HG02938 (cell line): ENCODE results near the gene PGLYRP1.

Source experiments
- ATAC-seq: cut with Tn5 transposase; IDR thresholded peaks from one replicate; pipeline ENCODE4 v1.9.1; 2021; ENCODE audit warnings: mild to moderate bottlenecking, moderate library complexity; ENCODE audit not compliant: unreplicated experiment

The PGLYRP1 gene

DNA sequence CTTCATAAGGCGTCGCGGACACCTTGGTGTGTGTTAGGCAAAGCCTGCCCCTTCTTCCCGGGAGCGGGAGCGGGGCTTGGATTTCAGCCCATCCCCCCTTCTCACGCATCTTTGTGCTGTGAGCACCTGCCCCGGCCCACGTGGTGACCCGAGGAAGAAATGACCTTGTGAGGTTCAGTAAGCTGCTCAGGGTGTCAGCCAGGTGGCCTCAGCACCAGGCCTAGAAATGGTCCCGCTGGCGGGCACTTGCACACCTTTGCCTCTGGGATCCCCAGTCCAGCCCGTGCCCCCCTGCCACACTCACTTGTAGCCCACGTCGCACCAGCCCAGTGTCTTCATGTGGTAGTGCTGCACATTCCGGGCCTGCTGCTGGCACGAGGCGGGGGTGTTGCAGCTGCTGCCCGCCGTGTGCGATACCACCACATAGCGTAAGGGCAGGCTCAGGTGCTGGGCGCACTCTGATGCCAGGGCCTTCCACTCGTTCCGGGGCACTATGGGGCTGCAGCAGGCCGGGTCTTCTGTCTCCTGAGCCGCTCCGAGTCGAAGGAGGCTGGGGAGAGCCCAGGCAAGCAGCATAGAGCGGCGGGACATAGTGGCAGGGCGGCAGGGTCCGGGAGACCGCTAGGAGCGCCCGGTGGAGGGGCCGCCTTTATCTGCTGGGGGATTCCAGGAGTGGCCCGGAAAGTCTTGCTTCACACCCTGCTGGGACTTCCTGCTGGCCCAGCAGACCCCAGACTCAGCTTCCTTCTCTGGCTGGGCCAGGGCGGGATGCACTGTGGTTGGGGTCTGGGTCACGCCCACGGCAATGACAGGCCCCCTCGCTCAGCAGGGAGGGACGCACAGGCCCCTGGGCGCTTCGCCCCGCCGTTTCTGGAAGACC is at the start of gene PGLYRP1:
PGLYRP1 (minus strand) TSS at position 623 of the 880 bp plus-strand sequence; CDS start at position 591, 32 bp downstream.
- ATAC-seq: no peak

DNA sequence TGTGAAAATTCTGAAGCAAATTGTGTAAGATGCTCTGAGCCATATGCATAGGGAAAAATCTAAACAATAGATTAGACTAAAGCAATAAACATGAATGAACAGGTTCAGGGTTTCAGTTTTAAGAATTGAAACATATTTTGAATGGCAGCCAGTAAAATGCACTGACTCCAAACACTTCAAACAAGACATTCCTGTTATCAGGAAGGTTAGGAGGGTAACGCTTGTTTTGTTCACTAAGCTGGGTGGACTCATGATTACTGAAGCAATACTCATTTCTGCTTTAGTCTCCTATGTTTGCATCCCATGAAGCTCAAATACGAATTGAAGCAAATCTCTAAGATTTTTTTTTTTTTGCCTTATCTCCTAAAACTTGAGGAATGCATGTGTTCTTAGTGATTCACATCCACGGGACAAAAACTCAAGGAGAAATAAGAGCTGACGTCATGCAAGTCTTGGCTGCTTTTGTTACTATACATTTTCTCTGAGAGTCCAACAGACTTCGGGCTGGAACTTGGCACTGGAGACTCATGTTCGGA is 47.0 kb upstream of the PGLYRP1 start:
- ATAC-seq: no peak

GRCh38 chr19:46068345-46069258 is 45.7 kb upstream of the PGLYRP1 start:
- ATAC-seq: no peak

DNA sequence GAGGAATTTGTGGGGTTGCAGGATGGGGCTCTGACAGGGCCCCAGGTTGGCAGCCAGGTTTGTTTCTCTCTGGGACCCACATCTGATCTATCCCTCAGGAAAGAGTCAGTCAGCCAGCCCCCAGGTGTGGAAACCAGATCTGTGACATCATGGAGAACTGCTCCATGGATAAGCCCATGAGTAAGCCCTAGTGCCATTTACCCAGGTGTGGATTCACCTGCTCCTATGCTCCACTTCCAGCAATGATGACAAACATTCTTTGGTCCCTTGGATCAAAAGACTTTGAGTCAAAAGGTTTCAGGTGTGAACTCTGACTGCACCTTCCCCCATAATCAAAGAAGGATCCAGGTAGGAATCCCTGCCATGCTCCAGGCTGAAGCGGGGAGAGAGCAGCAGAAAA is 44.8 kb upstream of the PGLYRP1 start:
- no peak for ATAC-seq

- no peak for ATAC-seq
These were observed 43.6 kb upstream of the PGLYRP1 start for GRCh38 chr19:46066471-46066870.

DNA sequence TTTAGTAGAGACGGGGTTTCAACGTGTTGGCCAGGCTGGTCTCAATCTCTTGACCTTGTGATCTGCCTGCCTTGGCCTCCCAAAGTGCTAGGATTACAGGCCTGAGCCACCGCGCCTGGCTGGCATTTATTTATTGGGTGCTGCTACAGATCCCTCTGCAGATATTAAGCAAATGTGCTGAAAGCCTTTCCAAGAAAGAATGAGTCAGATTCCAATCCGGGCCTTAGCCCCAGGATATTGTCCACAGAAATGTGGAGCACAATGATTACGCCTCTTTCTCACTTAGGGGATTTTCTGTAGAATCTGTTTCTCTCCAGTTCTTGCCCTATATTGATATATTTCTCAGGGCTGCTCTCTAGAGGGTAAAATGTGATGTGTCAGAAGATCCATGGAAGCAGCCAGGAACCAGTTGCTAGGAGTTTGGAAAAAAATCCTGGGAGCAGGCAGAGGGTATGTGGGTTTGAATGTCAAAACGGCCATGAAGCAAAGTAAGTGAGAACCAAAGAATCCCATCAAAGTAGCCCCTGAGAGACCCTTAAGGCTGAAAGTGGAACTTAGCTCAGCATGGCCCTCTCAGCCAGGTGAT is 42.7 kb upstream of the PGLYRP1 start:
- no peak for ATAC-seq

GRCh38 chr19:46063201-46063600 is 40.3 kb upstream of the PGLYRP1 start:
- no peak for ATAC-seq

DNA sequence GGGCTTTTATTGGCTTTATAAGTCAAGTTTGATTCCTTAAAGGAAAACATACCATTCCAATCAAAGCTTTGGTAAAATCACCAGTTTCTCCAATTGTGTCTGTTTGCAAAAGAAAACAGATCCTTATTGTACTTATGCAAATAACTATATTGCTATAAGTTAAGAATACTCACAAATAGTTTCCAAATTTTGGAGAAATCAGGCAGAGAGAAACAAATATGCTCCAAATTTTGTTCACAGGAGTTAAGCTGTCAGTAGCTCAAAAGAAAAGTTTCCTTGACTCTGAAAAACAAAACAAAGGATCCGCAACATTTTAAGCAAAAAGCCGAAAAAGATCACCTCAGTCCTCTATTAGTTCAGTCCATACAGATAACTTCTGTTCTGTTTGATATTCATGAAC is 37.2 kb upstream of the PGLYRP1 start:
- ATAC-seq: no peak

- ATAC-seq: no peak
These were observed 35.9 kb upstream of the PGLYRP1 start for GRCh38 chr19:46058778-46059177.

GRCh38 chr19:46056536-46056935 is 33.7 kb upstream of the PGLYRP1 start:
- ATAC-seq: no peak

GRCh38 chr19:46052896-46053295 is 30.0 kb upstream of the PGLYRP1 start:
- ATAC-seq: no peak

DNA sequence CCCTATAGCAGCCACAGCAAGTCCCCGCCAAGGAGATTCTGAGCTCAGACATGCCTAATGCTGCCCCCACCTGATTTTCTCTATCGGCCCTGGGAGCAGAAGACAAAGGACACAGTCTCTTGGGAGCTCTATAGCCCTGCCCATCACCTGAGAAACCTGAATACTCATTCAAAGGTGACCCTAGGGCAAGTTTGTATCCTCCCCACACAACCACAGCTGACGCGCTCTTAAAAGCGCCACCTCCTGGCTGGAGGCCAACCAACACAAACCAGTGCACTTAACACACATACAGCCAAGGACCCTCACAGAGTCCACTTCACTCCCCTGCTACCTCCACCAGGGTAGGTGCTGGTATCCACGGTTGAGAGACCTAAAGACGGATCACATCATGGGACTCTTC is 26.7 kb upstream of the PGLYRP1 start:
- ATAC-seq: no peak

- no peak for ATAC-seq
These were observed 20.7 kb upstream of the PGLYRP1 start for GRCh38 chr19:46043519-46043918.

- no peak for ATAC-seq
These were observed 19.5 kb upstream of the PGLYRP1 start for GRCh38 chr19:46042252-46042883.

DNA sequence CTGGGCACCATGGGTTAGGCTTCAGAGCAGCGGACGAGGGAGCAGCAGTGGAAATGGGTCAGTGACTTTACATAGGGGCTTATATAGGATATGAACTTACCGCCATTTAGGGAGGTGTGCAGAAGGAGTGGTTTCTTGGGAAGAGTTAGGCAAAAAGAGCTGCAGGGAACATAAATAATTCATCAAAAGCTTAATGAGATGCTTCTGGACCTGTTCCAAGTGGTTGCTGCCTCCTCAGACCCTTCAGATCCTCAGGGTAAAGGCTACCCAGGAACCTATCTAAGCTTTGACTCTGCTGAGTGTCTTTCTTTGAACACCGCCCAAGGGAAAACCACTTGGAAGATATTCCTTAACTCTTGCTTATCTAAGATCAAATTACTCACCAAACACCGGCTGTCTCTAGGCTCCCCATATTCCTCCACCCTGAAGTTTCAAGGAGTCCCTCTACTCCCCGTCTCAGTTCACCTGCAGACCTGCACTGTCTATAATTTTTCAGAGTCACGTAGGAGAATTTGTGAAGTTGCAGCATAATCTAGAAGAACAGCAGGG is 18.2 kb upstream of the PGLYRP1 start, which contains the start of gene IGFL4:
IGFL4 (minus strand) TSS at position 51 of the 549 bp plus-strand sequence; CDS start at position 11, 40 bp downstream.
- ATAC-seq: no peak

- no peak for ATAC-seq
These were observed 17.3 kb upstream of the PGLYRP1 start for GRCh38 chr19:46040125-46040524.

DNA sequence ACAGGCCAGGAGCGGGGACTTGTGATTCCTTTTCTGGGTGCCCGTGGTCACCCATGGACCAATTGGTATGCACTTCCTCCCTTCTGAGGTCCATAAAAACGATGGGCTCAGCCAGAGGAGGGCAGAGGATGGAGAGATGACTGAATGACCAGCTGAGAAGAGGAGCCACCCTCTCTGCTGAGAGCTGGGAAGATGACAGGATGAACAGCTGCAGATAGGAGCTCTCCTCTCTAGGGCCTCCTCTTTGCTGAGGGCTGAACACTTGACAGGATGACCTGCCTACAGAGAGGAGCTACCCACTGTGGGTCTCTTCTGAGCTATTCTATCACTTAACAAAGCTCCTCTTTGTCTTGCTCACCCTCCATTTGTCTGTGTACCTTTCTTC is 13.9 kb upstream of the PGLYRP1 start:
- ATAC-seq: no peak

DNA sequence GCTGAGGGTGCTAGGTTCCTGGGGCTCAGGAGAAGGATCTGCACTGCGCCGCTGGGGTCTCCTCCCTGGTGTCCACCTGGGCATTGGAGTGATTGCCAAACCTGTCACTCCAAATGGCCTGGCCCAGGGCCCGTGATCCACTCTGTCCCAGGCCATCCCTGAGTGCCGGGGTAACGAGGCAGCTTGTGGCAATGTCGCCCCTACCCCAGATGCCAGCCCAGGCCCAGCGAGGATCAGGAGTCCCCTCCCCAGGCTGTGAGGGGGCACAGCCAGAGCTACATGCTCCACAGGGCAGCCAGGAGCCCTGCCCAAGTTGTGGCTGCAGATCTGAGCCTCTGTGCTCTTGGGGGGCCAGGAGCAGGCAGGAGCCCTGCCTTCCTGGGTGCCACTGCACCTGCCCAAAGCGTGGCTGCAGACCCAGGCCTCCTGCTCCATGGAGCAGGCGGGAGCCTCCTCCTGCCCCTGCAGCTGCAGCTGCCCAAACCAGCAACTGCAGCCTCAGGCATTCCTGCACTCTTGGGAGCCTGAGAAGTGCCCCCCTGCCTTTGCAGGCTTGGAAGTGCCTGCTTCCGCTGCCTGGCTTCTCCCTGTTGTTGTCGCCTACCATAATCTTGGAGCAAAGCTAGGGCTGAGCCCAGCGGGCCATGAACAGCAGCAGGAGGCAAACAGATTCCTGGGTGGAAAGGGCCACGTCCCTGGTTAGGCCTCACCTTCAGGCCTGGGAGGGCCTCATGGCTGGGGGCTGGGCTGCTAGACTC is 13.3 kb upstream of the PGLYRP1 start:
- ATAC-seq: no peak

GRCh38 chr19:46035546-46035945 is 12.7 kb upstream of the PGLYRP1 start:
- no peak for ATAC-seq
